Fibroblast of lung (primary cell): Measurements from ENCODE around the gene AP2B1.

Source experiments
- EZH2 ChIP-seq: IDR thresholded peaks from 2 replicates; pipeline ENCODE4 v1.5.1; 2012; ENCODE audit warnings: low read length, control low read depth, mild to moderate bottlenecking; ENCODE audit errors: missing control alignments
- TF ChIP-seq, protein P1 (sequence below), 2 donors: IDR thresholded peaks in 1 of 2; conservative IDR thresholded peaks in 1 of 2; 1 replicate in 1 of 2; 2 replicates in 1 of 2; pipeline ENCODE4 v1.5.1; 2011 to 2012; ENCODE audit warnings: low read length in 2 of 2, control low read depth in 1 of 2, inconsistent platforms in 1 of 2, low read depth in 1 of 2, mild to moderate bottlenecking in 1 of 2

DNA sequence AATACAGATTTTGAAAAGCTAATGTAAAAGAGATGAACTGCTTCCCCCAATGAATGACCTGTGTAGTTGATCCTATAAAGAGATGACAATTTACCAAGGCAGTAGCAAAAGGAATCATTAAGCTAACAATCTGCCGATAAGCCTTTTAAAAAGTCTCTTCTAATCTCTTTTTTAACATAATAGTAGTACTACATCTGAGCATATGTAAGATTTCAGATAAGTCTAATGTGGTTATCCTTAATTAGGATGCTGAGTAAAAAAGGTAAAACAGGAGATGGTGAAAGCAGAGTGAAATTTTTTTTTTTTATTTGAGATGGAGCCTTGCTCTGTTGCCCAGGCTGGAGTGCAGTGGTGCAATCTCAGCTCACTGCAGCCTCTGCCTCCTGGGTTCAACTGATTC, 118.1 kb downstream of the AP2B1 start:
- TF ChIP-seq, protein P1, sequence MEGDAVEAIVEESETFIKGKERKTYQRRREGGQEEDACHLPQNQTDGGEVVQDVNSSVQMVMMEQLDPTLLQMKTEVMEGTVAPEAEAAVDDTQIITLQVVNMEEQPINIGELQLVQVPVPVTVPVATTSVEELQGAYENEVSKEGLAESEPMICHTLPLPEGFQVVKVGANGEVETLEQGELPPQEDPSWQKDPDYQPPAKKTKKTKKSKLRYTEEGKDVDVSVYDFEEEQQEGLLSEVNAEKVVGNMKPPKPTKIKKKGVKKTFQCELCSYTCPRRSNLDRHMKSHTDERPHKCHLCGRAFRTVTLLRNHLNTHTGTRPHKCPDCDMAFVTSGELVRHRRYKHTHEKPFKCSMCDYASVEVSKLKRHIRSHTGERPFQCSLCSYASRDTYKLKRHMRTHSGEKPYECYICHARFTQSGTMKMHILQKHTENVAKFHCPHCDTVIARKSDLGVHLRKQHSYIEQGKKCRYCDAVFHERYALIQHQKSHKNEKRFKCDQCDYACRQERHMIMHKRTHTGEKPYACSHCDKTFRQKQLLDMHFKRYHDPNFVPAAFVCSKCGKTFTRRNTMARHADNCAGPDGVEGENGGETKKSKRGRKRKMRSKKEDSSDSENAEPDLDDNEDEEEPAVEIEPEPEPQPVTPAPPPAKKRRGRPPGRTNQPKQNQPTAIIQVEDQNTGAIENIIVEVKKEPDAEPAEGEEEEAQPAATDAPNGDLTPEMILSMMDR (conservative IDR thresholded peaks at IDR 0.05 in 1 of 2, IDR thresholded peaks at IDR 0.05 in 1 of 2; ENCODE audit: low read depth in 1 of 2, low read length in 2 of 2), result no peak
- no peak for TF ChIP-seq EZH2
